WTC11 (cell line): Measurements from ENCODE around the gene UQCR10.

Experiments used
- JUN ChIP-seq: sonication (generic); formaldehyde crosslinking; IDR thresholded peaks from 2 replicates; pipeline ENCODE4 v1.8.0; 2023; ENCODE audit warnings: mild to moderate bottlenecking, missing genetic modification reagents
- NR2C2 ChIP-seq: sonication (generic); formaldehyde crosslinking; IDR thresholded peaks from 2 replicates; pipeline ENCODE4 v1.8.0; 2022; ENCODE audit warnings: mild to moderate bottlenecking, missing genetic modification reagents

DNA sequence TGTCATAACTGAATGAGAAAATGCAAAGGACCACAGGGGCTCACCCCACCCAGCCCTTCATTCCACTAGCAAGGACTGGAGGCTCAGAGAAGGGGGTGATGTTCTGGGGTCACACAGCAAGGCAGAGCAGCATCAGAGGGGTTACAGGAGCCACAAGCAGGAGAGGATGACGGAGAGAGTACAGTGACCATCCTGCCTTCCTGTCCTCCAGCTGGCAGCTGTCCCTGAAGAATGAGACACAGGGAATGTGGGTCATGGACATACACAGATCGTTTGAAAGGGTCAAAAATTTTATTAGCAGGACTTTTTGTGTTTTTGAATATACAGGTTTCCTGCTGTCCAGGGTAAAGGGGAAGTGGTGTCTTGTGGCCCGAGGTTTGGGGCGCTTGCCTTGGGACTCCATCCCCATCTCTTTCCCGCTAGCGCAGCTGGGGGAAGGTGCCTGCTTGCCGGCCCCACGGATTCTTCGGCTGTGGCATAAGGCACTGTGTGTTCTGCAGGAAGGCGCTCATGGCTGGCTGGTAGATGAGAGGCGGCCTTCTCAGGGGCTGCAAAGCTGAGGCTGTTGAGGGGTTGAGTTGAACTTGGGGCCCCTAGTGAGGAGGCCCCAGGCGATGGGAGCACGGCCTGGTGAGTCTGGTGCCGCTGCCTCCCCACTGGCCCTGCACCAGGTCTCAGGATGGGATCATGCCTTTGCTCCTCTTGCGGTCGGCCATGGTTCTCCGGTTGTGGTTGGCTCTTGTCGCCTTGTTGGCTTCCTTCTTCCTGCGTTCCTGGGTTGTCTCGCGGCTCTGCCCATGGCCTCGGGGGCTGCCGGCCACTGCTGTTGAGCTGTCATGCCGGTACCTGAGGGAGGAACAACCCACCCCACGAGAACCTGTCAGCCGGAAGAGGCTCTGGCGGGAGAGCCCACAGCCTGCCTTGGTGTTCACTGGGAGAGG is 21.4 kb downstream of the UQCR10 start:
- TF ChIP-seq JUN (CRISPR knock-in tag) = no peak
- TF ChIP-seq NR2C2 = no peak
